Measurements from ENCODE around the gene CHP2. TPM values are rescaled to one million over a fixed set of nuclear protein-coding genes. Genes with fewer than 3 reads are reported as not detected.

The CHP2 gene
- total and polyA plus RNA-seq, 12 donors, result 0.01 TPM; not detected in 11

GRCh38 chr16:23807028-23807427 lies 52.2 kb downstream of the CHP2 start:
- no peak for DNase-seq
- Histone ChIP-seq H3K4me3 (no peak overlapping the region), H3K4me1 (peaks cover 0 to 7% (median 0%) of the 10 kb centered on the region in 9 donors), H3K27me3 (peaks cover 0 to 68% (median 13%) of the 10 kb centered on the region in 7 donors), H3K27ac (no peak overlapping the region), H3K36me3 (no peaks in the 10 kb centered on the region), H3K9me3 (no peaks in the 10 kb centered on the region)
- ATAC-seq, result peak in 1 of 8 donors; percentile 35
- 32 to 50% methylated on average over 1 of the region's 1 CpG for WGBS, 2 donors
- no peak for TF ChIP-seq CTCF (IDR thresholded peaks at IDR 0.05)
- intact Hi-C loops (cut with DNase I), result loop anchor here in 6 of 10 donors (10.0 kb wide), 3 partner anchors 198 to 698 kb away; no protein-coding TSS in a partner anchor

Other genes with a start within 250 kb of the CHP2 start
- 10 to 100 TPM; 32.6 to 52.9 (median 40.6) TPM for gene GGA2, start 244.5 kb upstream of the CHP2 start, total RNA-seq
- 10 to 100 TPM; 12.2 to 21.7 TPM for gene GGA2, start 244.5 kb upstream of the CHP2 start, polyA plus RNA-seq
- gene EARS2, start 197.7 kb upstream of the CHP2 start, total RNA-seq, result 10 to 100 TPM; 13.7 to 28.7 (median 21.6) TPM
- gene EARS2, start 197.7 kb upstream of the CHP2 start, polyA plus RNA-seq, result 10 to 100 TPM; 20.9 to 23.2 TPM
- 10 to 100 TPM; 40.1 to 77.3 (median 50.7) TPM for gene UBFD1, start 197.3 kb upstream of the CHP2 start, total RNA-seq
- gene UBFD1, start 197.3 kb upstream of the CHP2 start, polyA plus RNA-seq, result 10 to 100 TPM; 12.4 to 20.6 TPM
- gene NDUFAB1, start 158.7 kb upstream of the CHP2 start, total RNA-seq, result 100 to 1,000 TPM; 338 to 592 (median 433) TPM
- gene NDUFAB1, start 158.7 kb upstream of the CHP2 start, polyA plus RNA-seq, result 100 to 1,000 TPM; 211 to 422 TPM
- gene PALB2, start 113.7 kb upstream of the CHP2 start, total RNA-seq, result 1 to 10 TPM; 2.5 to 6.1 (median 4.7) TPM
- gene PALB2, start 113.7 kb upstream of the CHP2 start, polyA plus RNA-seq, result 1 to 10 TPM; 3.4 to 8.6 TPM
- 10 to 100 TPM; 36.9 to 50.4 (median 42.6) TPM for gene DCTN5, start 113.6 kb upstream of the CHP2 start, total RNA-seq
- gene DCTN5, start 113.6 kb upstream of the CHP2 start, polyA plus RNA-seq, result 10 to 100 TPM in 1 of 2 donors, 1 to 10 TPM in 1; 5.9 to 17.5 TPM
- gene PLK1, start 76.1 kb upstream of the CHP2 start, total RNA-seq, result 1 to 10 TPM in 4 of 10 donors, under 1 TPM in 6; 0.32 to 6.0 (median 0.97) TPM
- 1 to 10 TPM in 1 of 2 donors, under 1 TPM in 1; 0.87 to 1.2 TPM for gene PLK1, start 76.1 kb upstream of the CHP2 start, polyA plus RNA-seq
- under 1 TPM in 2 of 10 donors, not detected in 8; 0.32 to 0.34 TPM for gene ERN2, start 41.8 kb upstream of the CHP2 start, total RNA-seq
- not detected for gene ERN2, start 41.8 kb upstream of the CHP2 start, polyA plus RNA-seq
- 1 to 10 TPM in 6 of 10 donors, under 1 TPM in 4; 0.55 to 8.8 (median 1.4) TPM for gene PRKCB, start 81.0 kb downstream of the CHP2 start, total RNA-seq
- under 1 TPM; 0.30 to 0.37 TPM for gene PRKCB, start 81.0 kb downstream of the CHP2 start, polyA plus RNA-seq